KOPT-K1 (cell line): ENCODE data around the gene TARS2.

ENCODE experiments used
- H3K27ac ChIP-seq: fragments of 200-600 bp; sonication (generic); 2 replicates; pipeline ENCODE4 v1.5.1; 2016; ENCODE audit warnings: antibody characterized with exemption, mild to moderate bottlenecking, low read depth, low read length; ENCODE audit not compliant: poor library complexity, severe bottlenecking
- H3K36me3 ChIP-seq: fragments of 200-600 bp; sonication (generic); 2 replicates; pipeline ENCODE4 v1.5.1; 2017; ENCODE audit warnings: antibody characterized with exemption, mild to moderate bottlenecking, low read length, moderate library complexity; ENCODE audit not compliant: insufficient read depth
- H3K9me3 ChIP-seq: fragments of 200-600 bp; sonication (generic); 2 replicates; pipeline ENCODE4 v1.5.1; 2017; ENCODE audit warnings: antibody characterized with exemption, low read length, mild to moderate bottlenecking; ENCODE audit not compliant: insufficient read depth, poor library complexity, severe bottlenecking

TARS2 gene

DNA sequence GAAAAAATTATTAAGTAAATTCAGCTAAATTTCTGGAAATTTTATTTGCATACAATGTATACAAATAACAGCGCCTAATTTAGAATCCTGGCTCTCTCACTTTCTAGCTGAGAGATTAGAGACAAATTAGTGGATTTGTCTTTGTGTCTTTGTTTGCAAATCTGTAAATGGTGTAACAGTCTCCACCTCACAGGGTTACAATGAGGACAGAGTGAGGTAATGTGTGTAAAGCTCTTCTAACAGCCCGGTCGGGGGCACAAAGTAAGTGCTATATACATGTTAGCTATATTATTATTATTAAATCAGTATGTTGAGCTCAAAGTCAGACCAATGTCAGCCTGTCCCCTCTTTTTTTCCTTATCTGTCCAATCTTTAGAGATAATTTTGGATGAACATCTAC is 57.0 kb downstream of the TARS2 start:
- Histone ChIP-seq H3K36me3 (no peaks in the 10 kb centered on the region), H3K9me3 (no peaks in the 10 kb centered on the region), H3K27ac (no peak overlapping the region)

DNA sequence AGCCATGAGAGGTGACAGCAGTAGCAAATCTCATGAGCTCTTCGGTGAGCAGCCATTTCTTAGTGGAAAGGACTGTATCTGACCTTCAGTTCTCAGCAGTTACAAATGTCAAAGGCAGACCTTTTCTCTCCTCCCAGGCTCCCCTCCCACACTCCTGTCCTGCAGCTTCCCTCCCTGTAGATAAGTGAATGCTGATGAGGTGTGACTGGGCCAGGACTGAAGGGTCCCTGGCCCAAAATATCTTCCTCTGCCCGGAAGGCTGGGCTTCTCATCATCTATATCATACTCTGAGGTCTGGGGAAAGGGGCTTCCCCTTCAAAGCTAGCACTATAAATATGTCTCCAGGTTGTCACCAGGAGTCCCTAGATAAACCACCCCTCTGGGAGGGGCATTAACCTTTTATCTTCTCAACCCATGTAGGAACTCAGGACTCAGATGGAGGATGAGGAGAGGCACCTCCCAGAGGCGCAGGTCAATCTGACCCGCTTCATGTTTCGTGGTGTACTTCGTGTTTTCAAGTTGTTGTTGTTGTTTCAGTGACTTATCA is 58.3 kb downstream of the TARS2 start:
- Histone ChIP-seq H3K9me3 (no peaks in the 10 kb centered on the region), H3K27ac (no peak overlapping the region), H3K36me3 (no peaks in the 10 kb centered on the region)

DNA sequence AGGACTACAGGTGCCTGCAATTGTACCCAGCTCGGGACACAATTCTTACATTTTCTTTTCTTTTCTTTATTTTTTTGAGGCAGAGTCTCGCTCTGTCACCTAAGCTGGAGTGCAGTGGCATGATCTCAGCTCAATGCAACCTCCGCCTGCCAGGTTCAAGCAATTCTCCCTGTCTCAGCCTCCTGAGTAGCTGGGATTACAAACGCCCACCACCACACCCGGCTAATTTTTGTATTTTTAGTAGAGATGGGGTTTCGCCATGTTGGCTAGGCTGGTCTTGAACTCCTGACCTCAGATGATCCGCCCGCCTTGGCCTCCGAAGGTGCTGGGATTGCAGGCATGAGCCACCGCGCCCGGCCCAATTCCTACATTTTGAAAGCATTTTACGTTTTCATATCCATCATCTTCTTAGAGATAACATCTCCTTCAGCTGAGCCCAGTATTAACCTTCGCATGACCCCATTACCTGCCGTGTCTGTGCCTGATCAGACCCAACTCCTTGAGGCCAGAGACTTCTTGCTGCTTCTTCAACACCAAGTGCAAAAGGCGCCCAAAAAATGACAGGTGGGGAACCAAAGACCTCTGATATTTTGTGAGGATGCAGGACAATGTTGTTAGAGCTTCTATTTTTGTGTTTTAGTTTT is 59.2 kb downstream of the TARS2 start:
- Histone ChIP-seq H3K9me3 (no peaks in the 10 kb centered on the region), H3K27ac (no peak overlapping the region), H3K36me3 (no peaks in the 10 kb centered on the region)

DNA sequence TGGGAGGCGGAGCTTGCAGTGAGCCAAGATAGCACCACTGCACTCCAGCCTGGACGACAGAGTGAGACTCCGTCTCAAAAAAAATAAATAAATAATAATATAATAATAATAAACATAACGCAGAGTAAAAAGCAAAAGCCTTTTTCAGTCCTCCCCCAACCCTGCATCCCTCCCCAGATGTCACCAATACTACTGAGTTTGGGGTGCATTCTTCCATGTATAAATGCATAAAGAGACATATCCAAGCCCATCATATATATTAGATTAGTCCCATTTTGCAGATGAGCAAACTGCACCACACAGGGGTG is 61.1 kb downstream of the TARS2 start:
- H3K9me3 ChIP-seq: no peaks in the 10 kb centered on the region

GRCh38 chr1:150548632-150549495 is 61.6 kb downstream of the TARS2 start, which contains the start of gene ADAMTSL4:
TSS of gene ADAMTSL4 (plus strand) at chr1:150549408. CDS start at chr1:150552289, 2,881 bp downstream.
- no peak within 1 kb of the TSS for H3K27ac ChIP-seq

More for the DNA sequence above, 61.1 kb downstream of the TARS2 start:
- H3K27ac ChIP-seq: no peak overlapping the region
- no peaks in the 10 kb centered on the region for H3K36me3 ChIP-seq

GRCh38 chr1:150549496-150550221 is 62.4 kb downstream of the TARS2 start:
- Histone ChIP-seq H3K36me3 (no peaks in the 10 kb centered on the region), H3K27ac (no peak overlapping the region), H3K9me3 (no peaks in the 10 kb centered on the region)

More at GRCh38 chr1:150548632-150549495, 61.6 kb downstream of the TARS2 start, which contains the start of gene ADAMTSL4:
- Histone ChIP-seq H3K36me3 (no peaks in the 10 kb centered on the region), H3K9me3 (no peaks in the 10 kb centered on the region)

DNA sequence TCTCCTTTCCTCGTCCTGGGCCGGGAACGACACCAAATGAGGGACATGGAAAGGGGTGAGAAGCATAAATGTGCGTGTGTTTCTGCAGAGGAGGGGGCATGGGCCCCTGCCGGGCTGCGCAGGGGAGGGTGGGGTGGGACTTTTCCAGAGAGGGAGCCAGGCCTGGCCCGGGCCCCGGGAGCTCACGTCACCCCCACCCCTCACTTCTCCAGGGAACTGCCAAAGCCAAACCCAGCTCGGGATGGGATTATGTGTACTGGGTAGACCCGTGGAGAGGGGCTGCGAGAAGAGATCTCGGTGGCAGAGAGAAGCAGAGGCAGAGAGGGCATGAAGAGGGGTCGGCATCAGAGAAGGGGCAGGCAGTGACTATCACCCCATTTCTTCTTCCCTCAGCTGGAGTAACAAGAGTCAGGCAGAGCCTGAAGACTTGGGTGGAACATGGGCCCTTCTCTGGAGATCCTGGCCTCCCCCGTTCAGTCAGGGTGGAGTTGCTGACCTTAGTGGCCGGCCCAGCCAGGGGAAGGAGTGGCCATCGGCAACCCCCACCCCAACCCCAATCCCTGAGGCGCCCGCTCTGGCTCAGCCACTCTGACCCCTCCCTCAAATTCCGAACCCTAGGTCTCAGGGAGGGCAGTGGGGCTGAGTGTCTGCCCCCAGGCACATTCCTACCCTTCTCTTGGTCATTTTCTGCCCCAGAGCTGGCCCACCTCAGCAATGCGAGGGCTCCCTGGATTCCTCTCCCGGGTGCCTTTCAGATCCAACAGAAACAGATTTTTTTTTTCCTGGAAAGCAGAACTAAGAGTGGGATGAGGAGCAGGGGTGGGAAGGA is 63.2 kb downstream of the TARS2 start:
- Histone ChIP-seq H3K36me3 (no peaks in the 10 kb centered on the region), H3K9me3 (no peaks in the 10 kb centered on the region), H3K27ac (no peak overlapping the region)

DNA sequence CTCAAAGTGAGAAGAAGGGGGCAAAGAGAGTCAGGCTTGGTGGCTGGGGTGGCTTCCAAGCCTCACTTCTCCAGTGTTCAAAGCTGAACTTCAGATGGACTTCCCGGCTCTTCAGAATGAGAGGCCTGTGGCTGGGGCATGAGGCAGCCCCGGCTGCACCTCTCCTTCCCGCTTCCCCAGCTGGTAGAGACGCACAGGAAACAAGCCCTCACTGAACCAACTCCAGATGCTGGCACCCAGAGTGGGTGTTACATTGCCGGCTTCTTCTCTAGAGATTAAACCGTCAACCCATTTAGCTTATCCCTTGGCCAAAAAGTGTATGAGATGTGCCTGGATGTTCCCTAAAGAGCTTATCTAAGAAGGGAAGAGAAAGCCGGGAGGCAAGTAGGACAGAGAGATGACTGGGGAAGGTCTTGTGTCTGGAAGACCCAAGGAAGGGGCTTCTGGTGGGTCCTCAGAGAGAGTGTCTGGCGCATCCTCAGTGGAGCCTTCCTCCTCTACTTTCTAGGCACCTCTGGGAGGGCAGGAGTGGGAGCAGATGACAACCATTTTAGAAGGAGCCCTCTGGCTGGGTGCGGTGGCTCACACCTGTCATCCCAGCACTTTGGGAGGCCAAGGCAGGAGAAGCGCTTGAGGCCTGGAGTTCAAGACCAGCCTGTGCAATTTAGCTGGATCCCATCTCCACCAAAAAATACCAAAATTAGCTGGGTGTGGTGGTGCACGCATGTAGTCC is 64.0 kb downstream of the TARS2 start:
- Histone ChIP-seq H3K36me3 (no peaks in the 10 kb centered on the region), H3K27ac (no peak overlapping the region), H3K9me3 (no peaks in the 10 kb centered on the region)

- no peaks in the 10 kb centered on the region for H3K36me3 ChIP-seq
- no peaks in the 10 kb centered on the region for H3K9me3 ChIP-seq
- H3K27ac ChIP-seq: no peak overlapping the region
Measured at GRCh38 chr1:150551784-150552127, 64.5 kb downstream of the TARS2 start.

DNA sequence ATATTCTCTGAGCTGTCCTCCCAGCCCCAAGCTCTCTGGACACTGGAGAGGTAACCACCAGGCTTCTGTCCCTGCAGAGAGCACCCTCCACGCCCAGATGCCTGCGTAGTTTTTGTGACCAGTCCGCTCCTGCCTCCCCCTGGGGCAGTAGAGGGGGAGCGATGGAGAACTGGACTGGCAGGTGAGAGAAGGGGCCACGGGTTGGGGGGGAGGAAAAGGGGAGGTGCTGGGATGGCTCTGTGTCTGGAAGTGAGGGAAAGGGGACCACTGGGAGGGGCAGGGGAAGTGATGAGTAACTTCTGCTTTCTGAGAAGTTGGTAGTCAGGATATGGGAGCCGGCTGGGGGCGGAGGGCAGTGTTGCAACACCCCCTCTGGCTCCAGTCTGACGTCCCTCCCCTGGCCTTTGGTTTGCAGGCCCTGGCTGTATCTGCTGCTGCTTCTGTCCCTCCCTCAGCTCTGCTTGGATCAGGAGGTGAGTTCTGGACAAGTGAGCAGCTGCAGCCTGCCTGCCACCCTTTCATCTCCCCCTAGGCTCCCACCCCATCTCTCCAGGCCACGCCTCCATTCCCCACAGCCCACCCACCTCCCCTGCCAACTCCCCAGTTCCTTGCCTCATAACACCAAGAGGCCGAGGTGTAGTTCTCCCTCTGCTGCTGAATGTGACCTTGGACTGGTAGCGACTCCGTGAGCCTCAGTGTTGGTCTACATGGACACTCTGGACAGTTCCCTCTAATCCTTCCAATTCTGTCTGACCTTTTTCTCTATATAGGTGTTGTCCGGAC is 65.1 kb downstream of the TARS2 start:
- Histone ChIP-seq H3K27ac (no peak overlapping the region), H3K36me3 (no peaks in the 10 kb centered on the region), H3K9me3 (no peaks in the 10 kb centered on the region)

GRCh38 chr1:150552911-150553289 is 65.7 kb downstream of the TARS2 start:
- Histone ChIP-seq H3K36me3 (no peaks in the 10 kb centered on the region), H3K9me3 (no peaks in the 10 kb centered on the region), H3K27ac (no peak overlapping the region)

DNA sequence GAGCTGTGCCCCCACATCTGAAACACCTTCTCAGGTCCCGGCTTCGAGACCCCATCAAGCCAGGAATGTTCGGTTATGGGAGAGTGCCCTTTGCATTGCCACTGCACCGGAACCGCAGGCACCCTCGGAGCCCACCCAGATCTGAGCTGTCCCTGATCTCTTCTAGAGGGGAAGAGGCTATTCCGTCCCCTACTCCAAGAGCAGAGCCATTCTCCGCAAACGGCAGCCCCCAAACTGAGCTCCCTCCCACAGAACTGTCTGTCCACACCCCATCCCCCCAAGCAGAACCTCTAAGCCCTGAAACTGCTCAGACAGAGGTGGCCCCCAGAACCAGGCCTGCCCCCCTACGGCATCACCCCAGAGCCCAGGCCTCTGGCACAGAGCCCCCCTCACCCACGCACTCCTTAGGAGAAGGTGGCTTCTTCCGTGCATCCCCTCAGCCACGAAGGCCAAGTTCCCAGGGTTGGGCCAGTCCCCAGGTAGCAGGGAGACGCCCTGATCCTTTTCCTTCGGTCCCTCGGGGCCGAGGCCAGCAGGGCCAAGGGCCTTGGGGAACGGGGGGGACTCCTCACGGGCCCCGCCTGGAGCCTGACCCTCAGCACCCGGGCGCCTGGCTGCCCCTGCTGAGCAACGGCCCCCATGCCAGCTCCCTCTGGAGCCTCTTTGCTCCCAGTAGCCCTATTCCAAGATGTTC is 66.3 kb downstream of the TARS2 start:
- Histone ChIP-seq H3K36me3 (no peaks in the 10 kb centered on the region), H3K27ac (no peak overlapping the region), H3K9me3 (no peaks in the 10 kb centered on the region)

- no peaks in the 10 kb centered on the region for H3K9me3 ChIP-seq
- H3K27ac ChIP-seq: no peak overlapping the region
- H3K36me3 ChIP-seq: no peaks in the 10 kb centered on the region
Measured at GRCh38 chr1:150554086-150554452, 66.8 kb downstream of the TARS2 start.
